Testis (tissue), 2 donors: ENCODE results near the gene GREB1L.

Source experiments
- CTCF ChIP-seq, 3 experiments: fragments of 450-650 bp in 2 of 3; fragments of 200-600 bp in 1 of 3; sonication (generic) in 1 of 3; IDR thresholded peaks; one replicate each; pipeline ENCODE4 v1.5.1; 2016 to 2019; ENCODE audit warnings: antibody characterized with exemption in 3 of 3, mild to moderate bottlenecking in 2 of 3, moderate library complexity in 1 of 3
- POLR2A ChIP-seq: fragments of 450-650 bp; IDR thresholded peaks from one replicate; pipeline ENCODE4 v1.6.1; 2017; ENCODE audit warnings: antibody characterized with exemption, mild to moderate bottlenecking, moderate library complexity

- TF ChIP-seq CTCF (IDR thresholded peaks at IDR 0.05) (no peak), POLR2A (no peak)
Measured at GRCh38 chr18:21307578-21307977, 65.5 kb downstream of the GREB1L start.
